Measurements from ENCODE around the gene WIPF1. TPM values are rescaled to one million over a fixed set of nuclear protein-coding genes. Genes with fewer than 3 reads are reported as not detected.
A peak's percentile ranks its signal among the peaks of the same experiment; 100 is the strongest.

Gene WIPF1
- total RNA-seq, 2 donors from 2014 or later, result 198 to 237 TPM

DNA sequence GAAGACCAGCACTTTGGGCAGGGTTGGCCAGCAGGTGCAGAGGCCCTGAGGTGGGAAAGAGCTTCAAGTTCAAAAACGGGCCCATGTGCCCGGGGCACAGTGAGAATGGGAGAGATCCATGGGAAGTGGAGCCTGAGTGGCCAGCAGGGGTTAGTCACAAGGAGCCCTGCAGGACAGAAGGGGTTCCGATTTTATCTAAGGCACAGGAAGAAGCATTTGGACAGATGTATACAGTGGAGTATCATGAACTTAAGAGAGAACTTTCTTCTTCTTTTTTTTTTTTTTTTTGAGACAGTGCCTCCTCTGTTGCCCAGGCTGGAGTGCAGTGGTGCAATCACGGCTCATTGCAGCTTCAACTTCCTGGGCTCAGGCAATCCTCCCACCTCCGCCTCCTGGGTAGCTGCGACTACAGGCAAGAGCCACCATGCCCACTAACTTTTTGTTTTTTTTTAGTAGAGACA lies 24.0 kb downstream of the WIPF1 start:
- peak; percentile 15 to 30 for ATAC-seq (replicated peaks in 1 of 2)
- H3K9me3 Mint-ChIP-seq, result no peaks in the 10 kb centered on the region
- peak overlapping the region; percentile 97 for H3K27ac Mint-ChIP-seq
- peaks cover 19 to 61% of the 10 kb centered on the region in 2 donors for H3K36me3 Mint-ChIP-seq (ENCODE audit: insufficient read depth in 2 of 2)
- H3K4me3 Mint-ChIP-seq, result peak overlapping the region; percentile 50 to 87
- DNase-seq, result no peak
- no peaks in the 10 kb centered on the region for H3K27me3 Mint-ChIP-seq (ENCODE audit: low read depth)
- H3K4me1 Mint-ChIP-seq (ENCODE audit: low read depth), result peaks cover 77% of the 10 kb centered on the region

DNA sequence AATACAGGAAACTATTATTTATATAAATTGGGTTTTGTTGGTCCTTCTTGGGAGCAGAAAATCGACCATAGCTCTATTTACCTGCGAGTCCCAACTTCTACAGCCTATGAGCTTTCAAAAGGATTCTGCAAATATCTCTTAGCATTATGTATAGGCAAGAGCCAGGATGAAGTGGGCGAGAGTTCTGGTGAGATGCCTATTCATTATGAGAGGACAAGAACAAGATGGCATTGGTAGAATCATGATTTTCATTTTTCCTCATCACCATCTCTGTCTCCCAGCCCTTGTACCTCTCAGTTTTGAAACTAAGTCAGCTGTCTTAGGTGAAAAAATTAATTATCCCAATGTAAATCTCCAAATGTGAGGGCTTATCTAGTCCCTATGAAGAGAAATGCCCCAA lies 25.0 kb downstream of the WIPF1 start:
- Mint-ChIP-seq H3K4me1 (ENCODE audit: low read depth) (peaks cover 80% of the 10 kb centered on the region), H3K36me3 (ENCODE audit: insufficient read depth in 2 of 2) (peaks cover 18 to 57% of the 10 kb centered on the region in 2 donors), H3K27ac (peak overlapping the region; percentile 97), H3K4me3 (peak overlapping the region; percentile 57 to 87), H3K9me3 (no peaks in the 10 kb centered on the region), H3K27me3 (ENCODE audit: low read depth) (no peaks in the 10 kb centered on the region)
- peak; percentile 43 to 47 for DNase-seq
- ATAC-seq (replicated peaks in 1 of 2), result peak; percentile 74 to 80

DNA sequence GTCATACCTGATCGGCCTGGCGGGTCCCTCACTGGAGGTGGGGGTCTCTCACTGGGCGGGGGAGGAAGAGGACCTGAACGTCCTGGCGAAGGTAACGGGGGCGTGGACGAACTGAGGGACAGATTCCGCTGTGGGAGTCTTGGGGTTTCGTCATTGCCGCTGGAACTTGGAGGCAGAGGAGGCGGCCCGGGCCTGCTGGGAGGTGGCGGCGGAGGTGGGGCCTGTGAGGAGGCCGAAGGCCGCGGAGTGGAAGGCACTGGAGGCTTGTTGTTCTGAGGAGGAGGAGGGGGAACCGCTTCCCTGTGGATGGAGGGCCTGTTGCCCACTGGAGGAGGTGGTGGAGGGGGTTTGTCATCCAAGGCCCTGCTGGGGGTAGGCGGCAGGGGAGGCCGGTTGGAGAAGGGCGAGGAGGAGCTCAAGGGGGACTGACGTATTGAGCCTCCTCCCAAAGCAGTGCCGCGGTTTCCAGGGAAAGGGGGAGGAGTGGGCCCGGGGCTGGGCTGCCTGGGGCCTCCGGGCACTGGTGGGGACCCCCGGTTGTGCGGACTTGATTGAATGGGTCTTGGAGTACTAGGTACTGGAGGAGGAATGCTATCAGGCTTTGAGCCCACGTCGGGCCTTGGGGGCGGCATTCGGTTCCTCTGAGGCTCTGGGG lies 25.8 kb downstream of the WIPF1 start:
- Mint-ChIP-seq H3K36me3 (ENCODE audit: insufficient read depth in 2 of 2) (peaks cover 21 to 60% of the 10 kb centered on the region in 2 donors), H3K27ac (peak overlapping the region; percentile 56), H3K9me3 (no peaks in the 10 kb centered on the region), H3K4me3 (peak overlapping the region; percentile 58 to 63), H3K4me1 (ENCODE audit: low read depth) (peaks cover 86% of the 10 kb centered on the region), H3K27me3 (ENCODE audit: low read depth) (no peaks in the 10 kb centered on the region)
- no peak for DNase-seq
- ATAC-seq (replicated peaks in 1 of 2), result no peak

DNA sequence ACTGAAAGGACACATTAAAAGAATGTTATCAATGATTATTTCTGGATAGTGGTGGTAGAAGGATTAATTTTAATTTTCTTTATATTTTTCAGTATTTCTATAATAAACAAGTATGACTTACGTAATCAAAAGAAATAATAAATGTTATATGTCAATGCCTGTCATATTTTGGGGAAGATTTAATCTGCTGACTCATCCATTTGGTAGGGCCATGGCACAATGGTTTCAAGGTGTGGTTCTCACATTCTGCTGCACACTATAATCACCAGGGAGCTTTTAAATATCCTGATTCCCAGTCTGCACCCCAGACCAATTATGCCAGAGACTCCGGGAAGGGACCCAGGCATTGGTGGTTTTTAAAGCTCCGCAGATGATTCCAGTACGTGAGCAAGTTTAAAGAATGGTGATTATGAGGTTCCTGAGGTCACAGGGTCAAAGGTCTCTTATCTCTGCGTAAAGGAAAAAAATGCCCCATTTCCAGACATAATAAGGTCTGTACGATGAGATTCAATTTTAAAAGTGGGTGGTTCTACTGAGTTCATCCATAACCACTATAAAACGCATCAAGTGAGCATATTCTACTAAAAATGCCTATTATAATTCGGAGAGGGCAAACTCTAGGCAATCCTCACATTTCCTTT lies 27.2 kb downstream of the WIPF1 start:
- ATAC-seq (replicated peaks in 1 of 2) (no peak), DNase-seq (no peak)
- peak overlapping the region in 1 of 2 donors; percentile 80 for H3K4me3 Mint-ChIP-seq
- peak overlapping the region; percentile 90 for H3K27ac Mint-ChIP-seq
- no peaks in the 10 kb centered on the region for H3K9me3 Mint-ChIP-seq
- H3K36me3 Mint-ChIP-seq (ENCODE audit: insufficient read depth in 2 of 2), result peaks cover 20 to 67% of the 10 kb centered on the region in 2 donors
- peaks cover 87% of the 10 kb centered on the region for H3K4me1 Mint-ChIP-seq (ENCODE audit: low read depth)
- no peaks in the 10 kb centered on the region for H3K27me3 Mint-ChIP-seq (ENCODE audit: low read depth)

DNA sequence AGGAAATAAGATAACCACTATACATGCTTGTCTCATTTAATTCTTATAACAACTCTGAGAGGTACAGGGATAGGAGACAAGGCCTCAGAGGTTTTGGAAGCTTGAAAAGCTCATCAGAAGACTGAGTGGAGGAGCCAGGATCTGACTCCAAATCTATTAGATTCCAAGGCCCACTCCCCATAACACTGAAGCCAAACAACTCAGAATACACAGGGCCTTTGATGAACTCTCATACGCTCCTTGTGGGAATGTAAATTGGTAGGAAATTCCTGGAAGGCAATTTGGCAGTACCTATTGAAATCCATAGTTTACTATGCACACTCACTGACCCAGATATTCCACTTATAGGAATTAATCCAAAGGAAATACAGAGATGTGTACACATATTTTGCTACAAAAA lies 27.9 kb downstream of the WIPF1 start:
- Mint-ChIP-seq H3K4me3 (peak overlapping the region in 1 of 2 donors; percentile 80), H3K4me1 (ENCODE audit: low read depth) (peaks cover 80% of the 10 kb centered on the region), H3K9me3 (no peaks in the 10 kb centered on the region), H3K27me3 (ENCODE audit: low read depth) (no peaks in the 10 kb centered on the region), H3K27ac (peak overlapping the region; percentile 90), H3K36me3 (ENCODE audit: insufficient read depth in 2 of 2) (peaks cover 22 to 68% of the 10 kb centered on the region in 2 donors)
- ATAC-seq (replicated peaks in 1 of 2) (no peak), DNase-seq (no peak)

DNA sequence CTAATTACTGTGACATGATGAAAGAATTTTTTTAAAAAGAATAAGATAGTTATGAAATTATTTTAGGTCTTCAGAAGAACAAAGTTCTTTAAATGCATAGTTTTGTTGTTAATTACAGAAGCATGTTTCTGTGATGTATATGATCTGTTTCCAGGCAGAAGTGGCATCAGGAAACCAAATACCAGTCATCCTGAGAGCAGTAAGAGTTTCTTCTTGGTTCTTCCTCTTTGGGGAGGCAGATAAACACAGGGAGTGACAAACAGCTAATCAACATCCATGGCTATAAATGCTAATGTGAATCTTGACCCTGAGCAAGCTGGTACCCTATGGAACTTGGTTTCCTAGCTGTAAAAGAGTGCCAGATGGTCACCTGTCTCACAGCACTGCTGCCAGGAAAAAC lies 29.2 kb downstream of the WIPF1 start:
- H3K4me3 Mint-ChIP-seq, result peak overlapping the region; percentile 20 to 49
- DNase-seq (no peak), ATAC-seq (replicated peaks in 1 of 2) (peak; percentile 77 to 78)
- no peaks in the 10 kb centered on the region for H3K27me3 Mint-ChIP-seq (ENCODE audit: low read depth)
- peaks cover 67% of the 10 kb centered on the region for H3K4me1 Mint-ChIP-seq (ENCODE audit: low read depth)
- H3K9me3 Mint-ChIP-seq, result no peaks in the 10 kb centered on the region
- H3K27ac Mint-ChIP-seq, result peak overlapping the region; percentile 90
- peaks cover 20 to 63% of the 10 kb centered on the region in 2 donors for H3K36me3 Mint-ChIP-seq (ENCODE audit: insufficient read depth in 2 of 2)

DNA sequence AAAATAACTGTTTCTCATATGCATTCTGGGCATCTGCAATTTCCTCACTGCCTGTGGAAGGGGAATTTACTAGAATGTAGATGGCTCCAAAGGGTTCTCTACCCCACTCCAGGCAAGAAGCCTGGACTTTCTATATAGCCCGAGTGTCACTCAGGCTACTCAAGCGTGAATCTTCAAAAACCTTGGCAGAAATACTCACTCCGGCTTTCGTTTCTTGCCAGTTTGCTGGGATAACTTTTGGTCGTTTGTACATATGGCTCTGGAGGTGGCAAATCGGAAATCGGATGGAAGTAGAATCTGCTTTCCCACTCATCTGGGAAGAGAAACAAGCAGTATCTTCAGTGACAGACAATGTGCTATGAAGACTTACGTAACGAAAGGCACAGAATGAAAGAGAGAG lies 30.7 kb downstream of the WIPF1 start:
- ATAC-seq (replicated peaks in 1 of 2) (no peak), DNase-seq (no peak)
- Mint-ChIP-seq H3K36me3 (ENCODE audit: insufficient read depth in 2 of 2) (peaks cover 15 to 52% of the 10 kb centered on the region in 2 donors), H3K4me3 (no peak overlapping the region), H3K27me3 (ENCODE audit: low read depth) (no peaks in the 10 kb centered on the region), H3K4me1 (ENCODE audit: low read depth) (peaks cover 53% of the 10 kb centered on the region), H3K27ac (peak overlapping the region; percentile 96), H3K9me3 (no peaks in the 10 kb centered on the region)

DNA sequence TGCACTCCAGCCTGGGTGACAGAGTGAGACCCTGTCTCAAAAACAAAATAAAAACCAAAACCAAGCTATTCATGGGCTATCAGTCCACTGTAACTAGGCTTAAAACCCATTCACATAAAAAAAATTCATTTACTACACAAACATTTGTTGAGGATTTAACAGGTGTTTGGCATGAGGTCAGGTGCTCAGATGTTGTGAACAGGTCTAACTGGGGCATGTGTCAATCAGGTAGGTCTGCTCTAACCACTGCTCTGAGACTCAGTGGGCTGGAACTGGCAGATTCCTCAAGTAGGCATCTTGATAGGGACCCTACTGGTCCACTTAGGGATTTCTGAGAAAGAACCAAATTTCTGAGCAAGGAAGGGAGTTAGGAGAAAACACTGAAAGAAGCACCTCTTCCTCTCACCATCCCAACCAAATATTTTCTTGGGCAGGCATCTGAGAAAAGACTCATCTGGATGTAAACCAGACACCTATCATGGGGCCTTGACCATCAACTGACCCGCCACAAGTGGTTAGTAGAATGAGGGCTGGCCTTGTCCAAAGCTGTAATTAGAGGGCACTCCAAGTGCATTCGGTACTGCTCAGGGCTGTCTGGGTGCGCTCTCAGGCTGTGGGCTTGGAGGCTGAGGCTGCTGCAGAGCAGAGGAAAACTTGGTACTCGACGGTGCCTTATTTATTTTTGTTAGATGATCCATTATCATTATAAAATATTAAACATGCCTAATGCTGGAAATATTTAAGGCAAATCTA lies 33.9 kb downstream of the WIPF1 start:
- Mint-ChIP-seq H3K27me3 (ENCODE audit: low read depth) (no peaks in the 10 kb centered on the region), H3K4me1 (ENCODE audit: low read depth) (peaks cover 28% of the 10 kb centered on the region), H3K36me3 (ENCODE audit: insufficient read depth in 2 of 2) (peaks cover 9 to 37% of the 10 kb centered on the region in 2 donors), H3K9me3 (no peaks in the 10 kb centered on the region), H3K27ac (no peak overlapping the region), H3K4me3 (no peak overlapping the region)
- no peak for ATAC-seq (replicated peaks in 1 of 2)
- DNase-seq, result no peak

DNA sequence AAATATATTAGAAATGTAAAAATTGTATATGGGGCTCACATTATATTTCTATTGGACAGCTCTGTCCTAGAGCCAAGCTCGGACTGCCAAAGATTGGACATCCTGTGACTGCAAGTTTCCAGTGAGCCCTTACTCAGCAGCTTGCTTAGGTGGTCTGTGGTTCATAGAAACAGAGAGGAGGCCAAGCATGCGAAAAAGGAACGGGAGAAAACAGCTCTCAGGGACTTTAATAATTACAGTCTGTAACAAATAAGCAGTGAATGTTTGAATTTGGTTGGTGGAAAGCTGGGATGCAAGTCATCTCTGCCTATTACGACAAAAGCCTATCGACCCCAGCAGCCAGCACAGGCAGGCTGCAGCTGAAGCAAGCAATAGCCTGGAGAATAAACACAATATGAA lies 35.6 kb downstream of the WIPF1 start:
- Mint-ChIP-seq H3K36me3 (ENCODE audit: insufficient read depth in 2 of 2) (peaks cover 7 to 26% of the 10 kb centered on the region in 2 donors), H3K27me3 (ENCODE audit: low read depth) (no peaks in the 10 kb centered on the region), H3K9me3 (no peaks in the 10 kb centered on the region), H3K27ac (no peak overlapping the region), H3K4me3 (no peak overlapping the region), H3K4me1 (ENCODE audit: low read depth) (peaks cover 11% of the 10 kb centered on the region)
- ATAC-seq (replicated peaks in 1 of 2), result no peak
- no peak for DNase-seq

DNA sequence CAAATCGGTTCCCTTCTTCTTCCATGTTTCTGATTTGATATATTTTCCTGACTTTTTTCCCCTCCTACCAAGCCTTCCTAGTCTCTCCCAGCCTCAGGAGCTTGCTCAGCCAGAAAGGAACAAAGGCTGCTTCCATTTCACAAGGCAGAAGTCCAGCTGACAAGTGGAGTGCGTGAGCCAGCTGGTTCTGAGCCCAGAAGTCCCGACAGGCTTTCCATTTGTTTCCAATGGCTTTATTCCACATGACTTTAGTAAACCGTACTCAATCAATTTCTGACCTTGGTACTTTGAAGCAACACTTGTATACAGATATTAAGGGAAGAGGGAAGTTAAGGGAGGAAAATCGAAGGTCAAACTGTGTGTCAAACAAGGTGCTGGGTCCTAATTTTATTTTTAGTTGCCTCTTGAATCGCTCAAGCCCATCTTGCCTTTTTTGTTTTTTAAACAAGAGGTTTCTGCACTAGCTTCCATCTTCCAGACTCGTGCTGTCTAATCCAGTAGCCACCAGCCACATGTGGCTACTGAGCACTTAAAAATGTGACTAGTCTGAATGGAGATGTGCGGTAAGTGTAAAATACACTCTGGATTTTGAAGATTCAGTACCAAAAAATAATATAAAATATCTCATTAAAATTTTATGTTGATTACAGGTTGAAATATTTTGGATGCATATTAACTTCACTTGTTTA lies 36.2 kb downstream of the WIPF1 start:
- ATAC-seq (replicated peaks in 1 of 2), result no peak
- peak overlapping the region; percentile 15 for H3K27ac Mint-ChIP-seq
- no peak for DNase-seq
- H3K9me3 Mint-ChIP-seq, result no peaks in the 10 kb centered on the region
- H3K36me3 Mint-ChIP-seq (ENCODE audit: insufficient read depth in 2 of 2), result peaks cover 7 to 20% of the 10 kb centered on the region in 2 donors
- no peaks in the 10 kb centered on the region for H3K27me3 Mint-ChIP-seq (ENCODE audit: low read depth)
- H3K4me1 Mint-ChIP-seq (ENCODE audit: low read depth), result peaks cover 8% of the 10 kb centered on the region
- H3K4me3 Mint-ChIP-seq, result no peak overlapping the region

DNA sequence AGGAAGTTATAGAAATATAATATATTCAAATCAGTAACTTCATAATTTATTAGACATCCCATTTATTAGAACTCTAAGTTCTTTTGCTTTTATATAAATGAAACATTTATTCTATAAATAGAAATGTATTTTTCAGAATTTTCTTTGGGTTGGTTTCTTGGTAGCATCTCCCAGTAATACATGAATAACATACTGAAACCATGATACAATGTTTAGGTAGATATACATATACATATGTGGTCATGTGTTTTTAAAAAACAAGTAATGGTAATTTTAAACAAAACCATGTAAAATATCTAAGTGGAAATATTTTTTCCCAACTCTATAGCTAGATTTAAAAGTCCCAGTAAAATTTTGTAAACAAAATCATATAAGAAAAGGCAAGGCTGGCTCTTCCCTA lies 36.9 kb downstream of the WIPF1 start:
- ATAC-seq (replicated peaks in 1 of 2) (no peak), DNase-seq (no peak)
- Mint-ChIP-seq H3K4me1 (ENCODE audit: low read depth) (peaks cover 13% of the 10 kb centered on the region), H3K9me3 (no peaks in the 10 kb centered on the region), H3K27me3 (ENCODE audit: low read depth) (no peaks in the 10 kb centered on the region), H3K36me3 (ENCODE audit: insufficient read depth in 2 of 2) (peaks cover 7 to 16% of the 10 kb centered on the region in 2 donors), H3K27ac (no peak overlapping the region), H3K4me3 (no peak overlapping the region)

DNA sequence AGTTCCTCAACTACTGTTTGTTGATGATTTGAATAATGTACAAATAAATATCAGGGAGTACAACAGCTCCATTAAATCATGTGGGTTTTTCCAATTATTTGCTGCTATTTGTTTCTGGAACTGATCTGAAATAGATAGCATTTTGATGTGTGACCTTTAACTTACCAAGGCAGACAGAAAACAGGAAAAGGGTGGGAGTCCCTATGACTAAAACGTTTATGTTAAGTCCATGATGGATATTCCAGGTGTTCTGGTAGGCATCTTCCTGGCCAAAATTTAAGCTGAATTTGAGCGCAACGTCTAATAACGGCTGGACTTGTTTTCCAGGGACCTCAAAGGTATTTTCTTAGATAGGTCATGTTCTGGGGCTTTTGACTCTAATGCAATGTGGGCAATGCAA lies 41.6 kb downstream of the WIPF1 start:
- H3K27ac Mint-ChIP-seq, result peak overlapping the region; percentile 80
- no peaks in the 10 kb centered on the region for H3K27me3 Mint-ChIP-seq (ENCODE audit: low read depth)
- no peak overlapping the region for H3K4me3 Mint-ChIP-seq
- H3K4me1 Mint-ChIP-seq (ENCODE audit: low read depth), result peaks cover 41% of the 10 kb centered on the region
- no peaks in the 10 kb centered on the region for H3K9me3 Mint-ChIP-seq
- ATAC-seq (replicated peaks in 1 of 2) (no peak), DNase-seq (no peak)
- no peaks in the 10 kb centered on the region for H3K36me3 Mint-ChIP-seq (ENCODE audit: insufficient read depth in 2 of 2)
